K562 (cell line): Measurements from ENCODE around the gene DHRS3. TPM values are rescaled to one million over a fixed set of nuclear protein-coding genes. Genes with fewer than 3 reads are reported as not detected.

ENCODE experiments used
- ARNT ChIP-seq, 2 experiments: fragments of 450-650 bp; IDR thresholded peaks; 2 replicates each; pipeline ENCODE4 v1.6.1; 2016; ENCODE audit warnings: mild to moderate bottlenecking in 1 of 2
- BDP1 ChIP-seq: IDR thresholded peaks from 3 replicates; pipeline ENCODE4 v1.6.1; 2011; ENCODE audit not compliant: insufficient read length, insufficient read depth
- HNRNPK ChIP-seq: fragments of 200-400 bp; formaldehyde crosslinking; IDR thresholded peaks from one replicate; pipeline ENCODE4 v1.6.1; 2018; ENCODE audit warnings: mild to moderate bottlenecking, low read depth, low read length; ENCODE audit not compliant: poor library complexity, severe bottlenecking
- MAFG ChIP-seq: fragments of 450-650 bp; conservative IDR thresholded peaks from 2 replicates; pipeline ENCODE4 v1.6.1; 2016; ENCODE audit warnings: missing genetic modification characterization, missing compliant biosample characterization
- PML ChIP-seq: IDR thresholded peaks from 2 replicates; pipeline ENCODE4 v1.6.1; 2012; ENCODE audit warnings: low read length, inconsistent platforms
- POLR2B ChIP-seq: fragments of 450-650 bp; IDR thresholded peaks from 2 replicates; pipeline ENCODE4 v1.6.1; 2018; ENCODE audit warnings: low read depth; ENCODE audit not compliant: partially characterized antibody
- PRPF4 ChIP-seq: fragments of 200-400 bp; formaldehyde crosslinking; IDR thresholded peaks from one replicate; pipeline ENCODE4 v1.6.1; 2017; ENCODE audit warnings: low read length, low read depth, mild to moderate bottlenecking; ENCODE audit not compliant: insufficient read depth, poor library complexity, severe bottlenecking
- SAFB ChIP-seq: fragments of 200-400 bp; formaldehyde crosslinking; IDR thresholded peaks from 2 replicates; pipeline ENCODE4 v1.6.1; 2017; ENCODE audit warnings: low read depth, low read length, borderline replicate concordance
- SP2 ChIP-seq: IDR thresholded peaks from 2 replicates; pipeline ENCODE4 v1.6.1; 2011; ENCODE audit warnings: mild to moderate bottlenecking, low read depth, low read length, moderate library complexity; ENCODE audit not compliant: poor library complexity, severe bottlenecking; ENCODE audit errors: extremely low read depth
- ZNF197 ChIP-seq: fragments of 200-800 bp; sonication (Bioruptor generic); IDR thresholded peaks from 2 replicates; pipeline ENCODE4 v1.6.1; 2016; ENCODE audit warnings: low read depth, missing genetic modification characterization, missing compliant biosample characterization
- ZNF24 ChIP-seq: fragments of 450-650 bp; IDR thresholded peaks from 2 replicates; pipeline ENCODE4 v1.6.1; 2016
- ZNF316 ChIP-seq: fragments of 450-650 bp; IDR thresholded peaks from 2 replicates; pipeline ENCODE4 v1.6.1; 2016
- ZNF444 ChIP-seq: fragments of 250-450 bp; sonication (Bioruptor Pico); IDR thresholded peaks from 2 replicates; pipeline ENCODE4 v1.4.0; 2020; ENCODE audit warnings: mild to moderate bottlenecking, moderate library complexity
- polyA plus RNA-seq, 8 experiments: library from polyadenylated mRNA; depleted of rRNA in 4 of 8; stranded (reverse) in 5 of 8; unstranded in 3 of 8; fragments of >200 nt; fragmentation: Nextera tagmentation in 2 of 8; fragmentation: Illumina TruSeq in 1 of 8; extraction: Ambion mirVana in 2 of 8; extraction: Trizol in 1 of 8; gene quantifications; 2 replicates each; pipeline versions ENCODE4 v1.2.1 to v1.2.3, GENCODE V29; 2011 to 2014; ENCODE audit warnings: inconsistent platforms in 1 of 8, missing spikeins in 1 of 8
- total RNA-seq, 7 experiments: library from RNA; depleted of rRNA in 6 of 7; stranded (reverse); fragments of >200 nt in 6 of 7; fragmentation: Illumina TruSeq in 2 of 7; extraction: Trizol in 2 of 7; gene quantifications; 2 replicates each; pipeline versions ENCODE4 v1.2.1 to v1.2.3, GENCODE V29; 2011 to 2021; ENCODE audit warnings: low replicate concordance in 1 of 7
- TF ChIP-seq, protein P1 (sequence below): fragments of 450-650 bp; IDR thresholded peaks from 2 replicates; pipeline ENCODE4 v1.6.1; 2017; ENCODE audit warnings: antibody characterized with exemption, mild to moderate bottlenecking
- TF ChIP-seq, protein P2 (sequence below): fragments of 250-450 bp; sonication (Bioruptor Pico); IDR thresholded peaks from 2 replicates; pipeline ENCODE4 v1.5.0; 2022; ENCODE audit warnings: mild to moderate bottlenecking
- TF ChIP-seq, protein P3 (sequence below): sonication (generic); formaldehyde crosslinking; IDR thresholded peaks from 2 replicates; pipeline ENCODE4 v1.8.0; 2022; ENCODE audit warnings: missing genetic modification reagents, mild to moderate bottlenecking, borderline replicate concordance
- TF ChIP-seq, protein P4 (sequence below): fragments of 200-800 bp; sonication (Bioruptor generic); IDR thresholded peaks from 2 replicates; pipeline ENCODE4 v1.6.1; 2017; ENCODE audit warnings: missing genetic modification characterization, missing compliant biosample characterization

The DHRS3 gene
- total and polyA plus RNA-seq, 9 of the 15 experiments (the other 6 are each of a cell fraction or from before 2014, with no cell fraction given), result 21.0 to 116 (median 58.7) TPM

DNA sequence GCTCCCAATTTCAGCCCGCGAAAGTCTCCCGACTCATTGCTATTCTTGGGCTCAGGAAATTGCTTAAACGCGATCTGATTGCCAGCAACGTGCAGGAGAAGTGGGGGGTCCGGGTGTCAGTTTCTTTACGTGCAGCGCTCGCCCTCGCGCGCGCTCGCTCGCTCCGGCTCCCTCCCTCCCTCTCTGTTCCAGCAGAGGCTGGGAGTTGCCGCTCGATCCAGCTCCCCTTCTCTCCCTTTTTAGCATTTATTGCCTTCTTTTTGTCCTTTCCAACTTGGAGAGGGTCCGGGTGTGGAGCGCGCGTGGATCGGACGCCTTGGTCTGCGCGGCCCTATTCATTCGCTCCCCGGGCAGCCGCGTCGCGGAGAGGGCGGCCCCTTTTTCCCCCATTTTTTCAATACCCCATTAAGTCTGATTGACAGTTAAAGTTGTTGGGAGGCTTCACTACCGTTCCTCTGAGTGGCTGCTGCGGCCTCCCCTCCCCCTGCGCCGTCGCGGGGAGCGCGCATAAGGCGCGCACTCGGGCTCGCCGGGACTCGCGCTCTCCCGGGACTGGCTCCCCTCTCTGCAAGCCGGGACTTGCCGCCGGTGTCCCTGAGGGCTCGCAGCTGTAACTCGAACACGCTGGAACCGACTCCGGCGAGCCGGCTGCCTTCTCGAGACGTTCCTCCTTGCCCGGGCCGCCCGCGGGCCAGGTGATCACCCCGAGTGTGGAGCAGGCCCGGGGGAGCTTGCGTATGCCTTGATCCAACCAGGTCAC lies at the start of gene DHRS3 (continued):
- TF ChIP-seq, protein P1, sequence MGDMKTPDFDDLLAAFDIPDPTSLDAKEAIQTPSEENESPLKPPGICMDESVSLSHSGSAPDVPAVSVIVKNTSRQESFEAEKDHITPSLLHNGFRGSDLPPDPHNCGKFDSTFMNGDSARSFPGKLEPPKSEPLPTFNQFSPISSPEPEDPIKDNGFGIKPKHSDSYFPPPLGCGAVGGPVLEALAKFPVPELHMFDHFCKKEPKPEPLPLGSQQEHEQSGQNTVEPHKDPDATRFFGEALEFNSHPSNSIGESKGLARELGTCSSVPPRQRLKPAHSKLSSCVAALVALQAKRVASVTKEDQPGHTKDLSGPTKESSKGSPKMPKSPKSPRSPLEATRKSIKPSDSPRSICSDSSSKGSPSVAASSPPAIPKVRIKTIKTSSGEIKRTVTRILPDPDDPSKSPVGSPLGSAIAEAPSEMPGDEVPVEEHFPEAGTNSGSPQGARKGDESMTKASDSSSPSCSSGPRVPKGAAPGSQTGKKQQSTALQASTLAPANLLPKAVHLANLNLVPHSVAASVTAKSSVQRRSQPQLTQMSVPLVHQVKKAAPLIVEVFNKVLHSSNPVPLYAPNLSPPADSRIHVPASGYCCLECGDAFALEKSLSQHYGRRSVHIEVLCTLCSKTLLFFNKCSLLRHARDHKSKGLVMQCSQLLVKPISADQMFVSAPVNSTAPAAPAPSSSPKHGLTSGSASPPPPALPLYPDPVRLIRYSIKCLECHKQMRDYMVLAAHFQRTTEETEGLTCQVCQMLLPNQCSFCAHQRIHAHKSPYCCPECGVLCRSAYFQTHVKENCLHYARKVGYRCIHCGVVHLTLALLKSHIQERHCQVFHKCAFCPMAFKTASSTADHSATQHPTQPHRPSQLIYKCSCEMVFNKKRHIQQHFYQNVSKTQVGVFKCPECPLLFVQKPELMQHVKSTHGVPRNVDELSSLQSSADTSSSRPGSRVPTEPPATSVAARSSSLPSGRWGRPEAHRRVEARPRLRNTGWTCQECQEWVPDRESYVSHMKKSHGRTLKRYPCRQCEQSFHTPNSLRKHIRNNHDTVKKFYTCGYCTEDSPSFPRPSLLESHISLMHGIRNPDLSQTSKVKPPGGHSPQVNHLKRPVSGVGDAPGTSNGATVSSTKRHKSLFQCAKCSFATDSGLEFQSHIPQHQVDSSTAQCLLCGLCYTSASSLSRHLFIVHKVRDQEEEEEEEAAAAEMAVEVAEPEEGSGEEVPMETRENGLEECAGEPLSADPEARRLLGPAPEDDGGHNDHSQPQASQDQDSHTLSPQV, result peak; percentile 54; the same call in 1 of the 2 replicates
- no peak for TF ChIP-seq SP2
- TF ChIP-seq, protein P2, sequence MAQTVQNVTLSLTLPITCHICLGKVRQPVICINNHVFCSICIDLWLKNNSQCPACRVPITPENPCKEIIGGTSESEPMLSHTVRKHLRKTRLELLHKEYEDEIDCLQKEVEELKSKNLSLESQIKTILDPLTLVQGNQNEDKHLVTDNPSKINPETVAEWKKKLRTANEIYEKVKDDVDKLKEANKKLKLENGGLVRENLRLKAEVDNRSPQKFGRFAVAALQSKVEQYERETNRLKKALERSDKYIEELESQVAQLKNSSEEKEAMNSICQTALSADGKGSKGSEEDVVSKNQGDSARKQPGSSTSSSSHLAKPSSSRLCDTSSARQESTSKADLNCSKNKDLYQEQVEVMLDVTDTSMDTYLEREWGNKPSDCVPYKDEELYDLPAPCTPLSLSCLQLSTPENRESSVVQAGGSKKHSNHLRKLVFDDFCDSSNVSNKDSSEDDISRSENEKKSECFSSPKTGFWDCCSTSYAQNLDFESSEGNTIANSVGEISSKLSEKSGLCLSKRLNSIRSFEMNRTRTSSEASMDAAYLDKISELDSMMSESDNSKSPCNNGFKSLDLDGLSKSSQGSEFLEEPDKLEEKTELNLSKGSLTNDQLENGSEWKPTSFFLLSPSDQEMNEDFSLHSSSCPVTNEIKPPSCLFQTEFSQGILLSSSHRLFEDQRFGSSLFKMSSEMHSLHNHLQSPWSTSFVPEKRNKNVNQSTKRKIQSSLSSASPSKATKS (CRISPR knock-in tag), result no peak
- TF ChIP-seq ZNF444 (CRISPR knock-in tag), result 0 out of 2 replicates have a peak, but pooled peaks have one; percentile 8
- TF ChIP-seq ZNF24, result 0 out of 2 replicates have a peak, but pooled peaks have one; percentile 14
- TF ChIP-seq MAFG (tag), result no peak
- no peak for TF ChIP-seq ARNT (IDR thresholded peaks at IDR 0.05)
- TF ChIP-seq, protein P3, sequence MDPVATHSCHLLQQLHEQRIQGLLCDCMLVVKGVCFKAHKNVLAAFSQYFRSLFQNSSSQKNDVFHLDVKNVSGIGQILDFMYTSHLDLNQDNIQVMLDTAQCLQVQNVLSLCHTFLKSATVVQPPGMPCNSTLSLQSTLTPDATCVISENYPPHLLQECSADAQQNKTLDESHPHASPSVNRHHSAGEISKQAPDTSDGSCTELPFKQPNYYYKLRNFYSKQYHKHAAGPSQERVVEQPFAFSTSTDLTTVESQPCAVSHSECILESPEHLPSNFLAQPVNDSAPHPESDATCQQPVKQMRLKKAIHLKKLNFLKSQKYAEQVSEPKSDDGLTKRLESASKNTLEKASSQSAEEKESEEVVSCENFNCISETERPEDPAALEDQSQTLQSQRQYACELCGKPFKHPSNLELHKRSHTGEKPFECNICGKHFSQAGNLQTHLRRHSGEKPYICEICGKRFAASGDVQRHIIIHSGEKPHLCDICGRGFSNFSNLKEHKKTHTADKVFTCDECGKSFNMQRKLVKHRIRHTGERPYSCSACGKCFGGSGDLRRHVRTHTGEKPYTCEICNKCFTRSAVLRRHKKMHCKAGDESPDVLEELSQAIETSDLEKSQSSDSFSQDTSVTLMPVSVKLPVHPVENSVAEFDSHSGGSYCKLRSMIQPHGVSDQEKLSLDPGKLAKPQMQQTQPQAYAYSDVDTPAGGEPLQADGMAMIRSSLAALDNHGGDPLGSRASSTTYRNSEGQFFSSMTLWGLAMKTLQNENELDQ (CRISPR knock-in tag), result peak; percentile 73; the same call in 1 of the 2 replicates
- no peak for TF ChIP-seq HNRNPK
- TF ChIP-seq, protein P4, sequence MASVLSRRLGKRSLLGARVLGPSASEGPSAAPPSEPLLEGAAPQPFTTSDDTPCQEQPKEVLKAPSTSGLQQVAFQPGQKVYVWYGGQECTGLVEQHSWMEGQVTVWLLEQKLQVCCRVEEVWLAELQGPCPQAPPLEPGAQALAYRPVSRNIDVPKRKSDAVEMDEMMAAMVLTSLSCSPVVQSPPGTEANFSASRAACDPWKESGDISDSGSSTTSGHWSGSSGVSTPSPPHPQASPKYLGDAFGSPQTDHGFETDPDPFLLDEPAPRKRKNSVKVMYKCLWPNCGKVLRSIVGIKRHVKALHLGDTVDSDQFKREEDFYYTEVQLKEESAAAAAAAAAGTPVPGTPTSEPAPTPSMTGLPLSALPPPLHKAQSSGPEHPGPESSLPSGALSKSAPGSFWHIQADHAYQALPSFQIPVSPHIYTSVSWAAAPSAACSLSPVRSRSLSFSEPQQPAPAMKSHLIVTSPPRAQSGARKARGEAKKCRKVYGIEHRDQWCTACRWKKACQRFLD (CRISPR knock-in tag), result peak; percentile 87
- no peak for TF ChIP-seq BDP1
- 0 out of 2 replicates have a peak, but pooled peaks have one; percentile 51 for TF ChIP-seq SAFB
- peak; percentile 77 for TF ChIP-seq POLR2B
- TF ChIP-seq PML, result peak; percentile 50; the same call in 1 of the 2 replicates
- TF ChIP-seq ZNF316, result no peak
- TF ChIP-seq ZNF197, result 0 out of 2 replicates have a peak, but pooled peaks have one; percentile 73
- peak; percentile 52 for TF ChIP-seq PRPF4
